K562 (cell line): ENCODE data around the gene CDH6. TPM values are rescaled to one million over a fixed set of nuclear protein-coding genes. Genes with fewer than 3 reads are reported as not detected.

ENCODE experiments used
- BCOR ChIP-seq: fragments of 450-650 bp; IDR thresholded peaks from 2 replicates; pipeline ENCODE4 v1.6.1; 2016
- CBX5 ChIP-seq: IDR thresholded peaks from 2 replicates; pipeline ENCODE4 v1.6.1; 2014; ENCODE audit warnings: low read depth, borderline replicate concordance
- CTCFL ChIP-seq: IDR thresholded peaks from 2 replicates; pipeline ENCODE4 v1.6.1; 2011; ENCODE audit warnings: borderline replicate concordance, low read depth, mild to moderate bottlenecking, moderate library complexity, low read length; ENCODE audit not compliant: insufficient read depth, poor library complexity, severe bottlenecking
- FOXK1 ChIP-seq: sonication (generic); formaldehyde crosslinking; IDR thresholded peaks from 2 replicates; pipeline ENCODE4 v1.8.0; 2022; ENCODE audit warnings: missing genetic modification reagents, mild to moderate bottlenecking, borderline replicate concordance
- IFI16 ChIP-seq: fragments of 250-450 bp; sonication (Bioruptor Pico); IDR thresholded peaks from 2 replicates; pipeline ENCODE4 v2.1.2; 2022; ENCODE audit warnings: mild to moderate bottlenecking, inconsistent platforms
- NCOA6 ChIP-seq: fragments of 450-650 bp; IDR thresholded peaks from 2 replicates; pipeline ENCODE4 v1.6.1; 2017; ENCODE audit warnings: mild to moderate bottlenecking
- SNAPC5 ChIP-seq: fragments of 250-450 bp; sonication (Bioruptor Pico); IDR thresholded peaks from 2 replicates; pipeline ENCODE4 v1.8.0; 2021; ENCODE audit warnings: moderate library complexity, mild to moderate bottlenecking, inconsistent platforms
- THAP12 ChIP-seq: fragments of 250-450 bp; sonication (Bioruptor Pico); IDR thresholded peaks from 2 replicates; pipeline ENCODE4 v1.9.0; 2021; ENCODE audit warnings: mild to moderate bottlenecking, inconsistent platforms
- ZNF398 ChIP-seq: fragments of 250-450 bp; sonication (Bioruptor Pico); IDR thresholded peaks from 2 replicates; pipeline ENCODE4 v1.8.0; 2021; ENCODE audit warnings: moderate library complexity, mild to moderate bottlenecking, inconsistent platforms
- ZNF583 ChIP-seq: fragments of 250-450 bp; sonication (Bioruptor Pico); IDR thresholded peaks from 2 replicates; pipeline ENCODE4 v1.4.0; 2020
- ZNF830 ChIP-seq: fragments of 250-450 bp; sonication (Bioruptor Pico); IDR thresholded peaks from 2 replicates; pipeline ENCODE4 v1.5.0; 2021; ENCODE audit warnings: mild to moderate bottlenecking
- polyA plus RNA-seq, 8 experiments: library from polyadenylated mRNA; depleted of rRNA in 4 of 8; stranded (reverse) in 5 of 8; unstranded in 3 of 8; fragments of >200 nt; fragmentation: Nextera tagmentation in 2 of 8; fragmentation: Illumina TruSeq in 1 of 8; extraction: Ambion mirVana in 2 of 8; extraction: Trizol in 1 of 8; gene quantifications; 2 replicates each; pipeline versions ENCODE4 v1.2.1 to v1.2.3, GENCODE V29; 2011 to 2014; ENCODE audit warnings: inconsistent platforms in 1 of 8, missing spikeins in 1 of 8
- total RNA-seq, 7 experiments: library from RNA; depleted of rRNA in 6 of 7; stranded (reverse); fragments of >200 nt in 6 of 7; fragmentation: Illumina TruSeq in 2 of 7; extraction: Trizol in 2 of 7; gene quantifications; 2 replicates each; pipeline versions ENCODE4 v1.2.1 to v1.2.3, GENCODE V29; 2011 to 2021; ENCODE audit warnings: low replicate concordance in 1 of 7
- TF ChIP-seq, protein P1 (sequence below): fragments of 250-450 bp; sonication (Bioruptor Pico); IDR thresholded peaks from 2 replicates; pipeline ENCODE4 v1.5.0; 2021; ENCODE audit warnings: mild to moderate bottlenecking, borderline replicate concordance

Gene CDH6
- total and polyA plus RNA-seq, 9 of the 15 experiments (the other 6 are each of a cell fraction or from before 2014, with no cell fraction given), result not detected

- TF ChIP-seq, protein P1, sequence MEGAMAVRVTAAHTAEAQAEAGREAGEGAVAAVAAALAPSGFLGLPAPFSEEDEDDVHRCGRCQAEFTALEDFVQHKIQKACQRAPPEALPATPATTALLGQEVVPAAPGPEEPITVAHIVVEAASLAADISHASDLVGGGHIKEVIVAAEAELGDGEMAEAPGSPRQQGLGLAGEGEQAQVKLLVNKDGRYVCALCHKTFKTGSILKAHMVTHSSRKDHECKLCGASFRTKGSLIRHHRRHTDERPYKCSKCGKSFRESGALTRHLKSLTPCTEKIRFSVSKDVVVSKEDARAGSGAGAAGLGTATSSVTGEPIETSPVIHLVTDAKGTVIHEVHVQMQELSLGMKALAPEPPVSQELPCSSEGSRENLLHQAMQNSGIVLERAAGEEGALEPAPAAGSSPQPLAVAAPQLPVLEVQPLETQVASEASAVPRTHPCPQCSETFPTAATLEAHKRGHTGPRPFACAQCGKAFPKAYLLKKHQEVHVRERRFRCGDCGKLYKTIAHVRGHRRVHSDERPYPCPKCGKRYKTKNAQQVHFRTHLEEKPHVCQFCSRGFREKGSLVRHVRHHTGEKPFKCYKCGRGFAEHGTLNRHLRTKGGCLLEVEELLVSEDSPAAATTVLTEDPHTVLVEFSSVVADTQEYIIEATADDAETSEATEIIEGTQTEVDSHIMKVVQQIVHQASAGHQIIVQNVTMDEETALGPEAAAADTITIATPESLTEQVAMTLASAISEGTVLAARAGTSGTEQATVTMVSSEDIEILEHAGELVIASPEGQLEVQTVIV (CRISPR knock-in tag), result no peak
- TF ChIP-seq NCOA6 (no peak), SNAPC5 (CRISPR knock-in tag) (no peak), THAP12 (CRISPR knock-in tag) (no peak), IFI16 (no peak), ZNF398 (CRISPR knock-in tag) (no peak), CBX5 (no peak), BCOR (no peak), ZNF830 (CRISPR knock-in tag) (no peak), ZNF583 (no peak), FOXK1 (CRISPR knock-in tag) (no peak), CTCFL (no peak)
Observed at GRCh38 chr5:31273161-31273560, 79.7 kb downstream of the CDH6 start (continued).
